GM12865 (cell line): Measurements from ENCODE around the gene NCK2.

Source experiments
- DNase-seq: peaks from one replicate; pipeline ENCODE4 v3.0.0; 2010; ENCODE audit warnings: low read depth
- H3K4me3 ChIP-seq: 2 replicates; pipeline ENCODE4 v1.5.1; 2011; ENCODE audit warnings: mild to moderate bottlenecking, low read depth, low read length, control low read depth
- CTCF ChIP-seq: IDR thresholded peaks from 2 replicates; pipeline ENCODE4 v1.5.1; 2011; ENCODE audit warnings: low read length, control low read depth, low read depth, inconsistent platforms; ENCODE audit not compliant: insufficient read depth; ENCODE audit errors: missing control alignments

NCK2 gene

GRCh38 chr2:105836840-105837692 lies 92.4 kb downstream of the NCK2 start:
- TF ChIP-seq CTCF: no peak
- no peak overlapping the region for H3K4me3 ChIP-seq
- peak; percentile 34 for DNase-seq

- no peak overlapping the region for H3K4me3 ChIP-seq
- no peak for DNase-seq
- no peak for TF ChIP-seq CTCF
Observed at GRCh38 chr2:105839793-105840192, 95.1 kb downstream of the NCK2 start.

GRCh38 chr2:105840933-105841332 lies 96.2 kb downstream of the NCK2 start:
- DNase-seq: no peak
- no peak for TF ChIP-seq CTCF
- H3K4me3 ChIP-seq: no peak overlapping the region

- H3K4me3 ChIP-seq: no peak overlapping the region
- DNase-seq: no peak
- TF ChIP-seq CTCF: no peak
Observed at GRCh38 chr2:105841551-105841950, 96.8 kb downstream of the NCK2 start.

GRCh38 chr2:105842555-105842954 lies 97.8 kb downstream of the NCK2 start:
- TF ChIP-seq CTCF: no peak
- H3K4me3 ChIP-seq: no peak overlapping the region
- no peak for DNase-seq

- DNase-seq: no peak
- no peak overlapping the region for H3K4me3 ChIP-seq
- no peak for TF ChIP-seq CTCF
Observed at GRCh38 chr2:105843476-105844374, 99.0 kb downstream of the NCK2 start.

- TF ChIP-seq CTCF: no peak
- DNase-seq: no peak
- no peak overlapping the region for H3K4me3 ChIP-seq
Observed at GRCh38 chr2:105845976-105846375, 101.3 kb downstream of the NCK2 start.
